Left forelimb (tissue), 1 donor: ENCODE data around the gene CHRNA3.
"Not testable (repeated sequence)": the region's sequence is repeated elsewhere in the genome, so short reads cannot be mapped to it uniquely, and the experiment has no call there.

Source experiments
- DNase-seq: peaks from one replicate; pipeline ENCODE4 v3.0.0-alpha.2; 2018; ENCODE audit warnings: low spot score

CHRNA3 gene

DNA sequence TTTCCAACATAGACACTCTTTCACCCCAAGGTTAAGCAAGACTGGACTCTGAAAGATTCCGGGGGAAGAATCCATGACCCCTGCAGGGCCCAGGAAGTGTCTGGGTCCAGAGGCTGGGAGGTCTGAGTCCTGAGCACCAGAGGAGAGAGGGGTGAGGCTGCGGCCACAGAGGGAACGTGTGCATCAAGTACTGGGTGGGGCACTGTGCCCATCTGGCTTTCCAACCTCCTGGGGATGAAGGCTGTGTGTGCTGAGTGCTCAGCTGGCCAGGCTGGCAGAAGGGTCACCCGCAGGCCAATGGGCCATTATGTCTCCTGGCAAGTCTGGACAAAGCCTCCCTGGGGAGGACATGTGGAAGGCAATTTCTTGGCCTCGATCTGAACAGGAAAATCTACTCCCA lies 3.3 kb downstream of the CHRNA3 start:
- no peak for DNase-seq

DNA sequence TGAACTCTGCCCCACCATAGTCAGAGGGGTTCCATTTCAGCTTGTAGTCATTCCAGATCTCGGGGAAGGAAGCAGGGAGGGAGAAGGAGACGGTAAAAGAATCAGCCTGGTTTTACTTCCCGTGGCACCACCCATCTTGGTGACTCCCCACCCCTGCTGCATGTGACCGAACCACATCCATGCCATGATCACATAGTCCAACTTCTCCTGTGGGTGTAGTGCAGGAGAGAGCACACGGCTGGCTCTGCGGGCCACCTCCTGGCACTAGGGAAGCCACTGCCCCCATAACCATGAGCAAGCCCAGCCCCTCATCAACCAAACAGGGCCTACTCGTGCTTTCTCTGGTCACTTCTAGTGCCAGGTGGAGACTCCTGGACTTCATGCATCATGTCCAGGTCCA lies 3.7 kb downstream of the CHRNA3 start:
- DNase-seq = no peak

DNA sequence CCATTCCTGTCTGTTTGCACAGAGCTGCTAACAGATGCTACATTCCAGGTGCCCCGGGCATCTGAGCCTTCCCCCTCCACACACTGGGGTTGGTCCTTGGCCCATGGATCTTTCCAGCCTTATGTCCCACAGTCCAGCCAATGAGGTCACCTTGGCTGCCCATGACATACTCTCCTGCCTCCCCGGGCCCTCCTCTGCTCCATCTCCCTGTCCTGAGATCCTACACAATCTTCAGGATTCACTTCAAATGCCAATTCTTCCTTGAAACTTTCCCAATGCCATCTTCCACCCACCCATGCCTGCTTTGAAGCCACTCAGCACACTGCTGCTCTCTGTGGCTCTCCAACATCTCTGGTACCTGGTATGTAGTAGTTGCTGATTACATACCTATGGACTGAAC lies 4.3 kb downstream of the CHRNA3 start:
- DNase-seq = no peak

DNA sequence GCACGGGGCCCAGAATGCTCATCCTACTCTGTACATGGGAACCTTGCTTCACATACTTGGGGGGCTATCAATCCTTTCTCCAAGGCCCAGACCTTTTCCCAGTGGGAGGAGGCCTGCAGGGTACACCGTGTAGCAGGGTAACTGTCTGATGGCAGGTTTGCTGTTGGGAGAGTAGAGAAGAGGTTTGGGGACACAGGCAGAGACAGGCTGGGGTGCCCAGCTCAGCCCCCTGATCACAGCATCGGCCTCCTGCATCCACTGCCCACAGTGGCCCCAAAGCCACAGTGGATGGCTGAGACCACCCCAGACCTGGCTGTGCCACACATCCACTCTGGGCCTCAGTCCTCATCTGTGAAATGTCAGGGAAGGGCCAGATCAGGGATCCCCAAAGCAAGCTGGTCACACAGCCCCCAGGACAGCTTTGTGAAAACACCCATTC lies 5.6 kb downstream of the CHRNA3 start:
- no peak for DNase-seq

DNA sequence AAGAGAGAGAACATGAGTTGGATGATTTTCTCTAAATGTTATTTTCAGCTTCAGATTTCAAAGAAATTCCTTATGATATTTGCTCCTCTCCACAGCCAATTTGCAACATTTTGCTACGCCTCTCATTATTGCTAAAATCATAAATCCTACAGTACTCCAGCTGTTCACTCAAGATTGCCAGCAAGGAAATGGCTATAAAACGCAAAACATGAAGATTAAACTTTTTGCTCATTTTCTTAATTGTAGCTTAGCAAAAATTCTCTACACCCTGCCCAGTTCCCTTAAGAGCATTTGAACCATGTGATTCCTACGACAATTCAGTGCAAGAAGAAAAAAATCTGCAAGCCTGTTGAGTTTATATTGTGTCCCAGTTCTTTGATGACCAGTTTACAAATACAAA lies 6.8 kb downstream of the CHRNA3 start:
- no peak for DNase-seq

DNA sequence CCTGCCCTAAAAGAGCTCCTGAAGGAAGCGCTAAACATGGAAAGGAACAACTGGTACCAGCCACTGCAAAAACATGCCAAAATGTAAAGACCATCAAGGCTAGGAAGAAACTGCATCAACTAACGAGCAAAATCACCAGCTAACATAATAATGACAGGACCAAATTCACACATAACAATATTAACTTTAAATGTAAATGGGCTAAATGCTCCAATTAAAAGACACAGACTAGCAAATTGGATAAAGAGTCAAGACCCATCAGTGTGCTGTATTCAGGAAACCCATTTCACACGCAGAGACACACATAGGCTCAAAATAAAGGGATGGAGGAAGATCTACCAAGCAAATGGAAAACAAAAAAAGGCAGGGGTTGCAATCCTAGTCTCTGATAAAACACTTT lies 11.2 kb downstream of the CHRNA3 start:
- DNase-seq = not testable (repeated sequence)

DNA sequence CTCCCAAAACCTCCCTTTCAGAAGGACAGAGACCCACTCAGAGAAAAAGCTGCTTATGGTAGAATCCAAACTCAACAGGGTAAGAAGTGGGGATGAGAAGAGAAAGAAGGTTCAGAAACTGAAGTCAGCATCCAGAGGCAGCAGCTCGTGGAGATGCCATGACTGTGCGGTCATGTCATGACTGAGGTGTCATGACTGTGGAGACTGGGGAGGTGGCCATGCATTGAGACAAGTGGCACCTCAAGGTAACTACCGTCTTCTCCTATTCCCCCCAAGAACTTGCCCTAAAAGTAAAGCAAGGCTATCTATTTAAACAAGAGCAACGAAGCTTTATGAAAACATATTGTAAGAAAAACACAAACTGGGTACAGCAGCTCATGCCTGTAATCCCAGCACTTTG lies 15.1 kb downstream of the CHRNA3 start:
- DNase-seq = no peak

DNA sequence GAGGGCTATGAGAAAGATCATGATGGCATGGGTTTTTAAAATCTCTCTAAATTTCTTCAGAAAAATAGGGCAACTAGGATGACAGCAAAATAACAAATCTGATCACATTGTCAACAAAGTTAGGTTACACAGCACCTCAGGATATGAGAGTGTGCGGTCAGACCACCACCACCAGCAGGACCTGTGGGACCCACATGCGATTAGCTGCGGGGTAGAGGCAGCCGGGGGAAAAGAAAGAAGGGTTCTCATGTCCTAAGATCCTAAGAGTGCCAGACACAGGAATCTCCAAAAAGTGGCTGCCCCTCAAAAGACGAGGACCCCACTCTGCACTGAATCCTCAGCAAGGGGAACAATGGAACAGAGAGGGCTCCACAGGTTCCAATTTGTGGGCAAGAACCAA lies 15.6 kb downstream of the CHRNA3 start:
- no peak for DNase-seq

DNA sequence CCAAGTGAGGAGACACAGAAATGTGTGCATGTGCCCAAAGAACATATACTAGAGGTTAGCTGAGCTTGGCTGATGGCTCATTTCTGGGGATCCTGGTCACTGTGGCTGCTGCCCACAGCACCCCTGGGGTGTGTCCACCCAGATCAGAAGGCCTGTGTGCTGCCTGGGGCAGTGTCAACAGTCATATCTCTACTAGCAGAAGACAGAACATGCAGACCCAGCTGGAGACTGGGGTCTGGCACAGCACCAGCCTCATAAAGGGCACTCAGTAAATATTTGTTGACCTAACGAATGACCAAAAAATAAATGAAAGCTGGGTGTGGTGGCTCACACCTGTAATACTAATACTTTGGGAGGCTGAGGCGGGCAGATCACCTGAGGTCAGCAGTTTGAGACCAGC lies 16.4 kb downstream of the CHRNA3 start:
- DNase-seq = no peak

DNA sequence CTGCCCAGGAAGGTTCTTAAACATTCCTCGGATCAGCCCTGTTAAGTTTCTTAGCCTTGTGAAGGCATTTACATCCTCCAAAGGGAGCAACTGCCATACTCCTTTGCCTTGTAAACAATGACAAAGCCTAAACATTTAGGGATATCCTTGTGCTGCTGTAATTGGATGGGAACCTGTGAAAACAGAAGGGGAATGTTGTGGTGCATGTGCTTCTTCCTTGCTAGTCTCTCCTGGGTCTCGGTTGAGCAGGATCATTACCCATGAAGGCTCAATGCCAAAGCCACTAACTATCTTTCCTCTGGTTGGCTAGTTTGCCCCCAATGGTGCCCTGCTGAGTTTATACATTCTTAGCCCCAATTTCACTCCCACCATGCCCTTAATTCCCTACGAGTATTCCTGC lies 17.3 kb downstream of the CHRNA3 start:
- DNase-seq = no peak

DNA sequence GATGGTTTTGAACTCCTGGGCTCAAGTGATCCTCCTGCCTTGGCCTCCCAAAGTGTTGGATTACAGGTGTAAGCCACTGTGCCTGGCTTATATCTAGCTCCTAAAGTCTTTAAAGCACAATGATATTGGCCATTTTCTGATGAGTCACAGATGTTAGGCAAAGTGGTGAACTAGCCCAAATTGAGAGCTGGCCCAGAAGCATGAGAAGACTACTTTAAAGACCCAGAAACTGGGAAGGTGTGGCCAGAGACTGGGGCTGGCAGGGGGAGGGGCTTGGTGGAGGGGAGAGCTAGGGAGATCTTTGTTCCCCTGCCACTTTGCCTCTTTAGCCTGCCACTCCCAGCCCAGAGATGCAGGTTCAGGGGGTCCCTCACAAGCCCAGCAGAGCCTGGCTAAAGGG lies 21.6 kb downstream of the CHRNA3 start:
- DNase-seq = no peak

DNA sequence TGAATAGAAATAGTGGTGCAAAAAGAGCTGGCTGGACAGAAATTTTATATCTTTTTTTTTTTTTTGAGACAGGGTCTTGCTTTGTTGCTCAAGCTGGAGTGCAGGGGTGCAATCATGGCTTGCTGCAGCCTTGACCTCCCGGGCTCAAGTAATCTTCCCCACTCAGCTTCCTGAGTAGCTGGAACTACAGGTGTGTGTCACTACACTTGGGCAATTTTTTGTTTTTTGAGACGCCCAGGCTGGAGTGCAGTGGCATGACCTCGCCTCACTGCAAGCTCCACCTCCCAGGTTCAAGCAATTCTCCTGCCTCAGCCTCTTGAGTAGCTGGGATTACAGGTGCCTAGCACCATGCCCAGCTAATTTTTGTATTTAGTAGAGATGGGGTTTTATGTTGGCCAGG lies 22.4 kb downstream of the CHRNA3 start:
- DNase-seq = no peak

DNA sequence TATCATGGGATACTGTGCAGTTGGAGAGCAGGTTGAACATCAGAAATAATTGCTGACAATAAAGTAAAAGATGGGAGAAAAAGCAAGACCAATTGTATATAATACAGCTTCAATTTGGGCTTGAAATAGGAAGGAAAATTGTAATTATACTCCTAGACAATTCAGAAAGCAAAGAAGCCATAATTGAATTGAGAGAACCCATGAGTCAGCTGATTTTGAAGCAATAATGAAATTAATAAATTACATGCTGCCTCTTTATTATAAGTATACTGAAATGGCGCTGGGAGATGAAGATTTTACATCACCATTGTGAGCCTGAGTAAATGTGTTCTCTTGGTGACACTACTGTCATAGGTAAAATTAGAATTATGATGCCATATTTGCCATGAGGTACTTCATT lies 23.2 kb downstream of the CHRNA3 start:
- DNase-seq = no peak

DNA sequence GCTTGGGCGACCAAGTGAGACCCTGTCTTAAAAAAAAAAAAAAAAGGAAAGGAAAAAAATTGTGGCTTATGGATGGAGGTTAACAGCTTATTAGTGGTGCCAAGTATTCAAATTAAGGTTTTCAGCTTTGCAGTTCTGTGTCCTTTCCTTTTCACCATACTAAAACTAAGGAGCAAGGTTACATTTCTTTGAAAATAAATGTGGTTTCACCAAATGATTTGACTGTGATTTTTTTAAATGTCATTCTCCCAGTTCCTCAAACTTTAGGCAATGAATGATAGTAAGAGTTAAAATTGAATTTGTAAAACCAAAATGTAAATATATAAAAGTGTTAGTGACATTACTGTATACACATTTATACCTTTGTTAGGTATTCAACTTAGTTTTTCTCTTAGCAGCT lies 45.9 kb downstream of the CHRNA3 start:
- no peak for DNase-seq

DNA sequence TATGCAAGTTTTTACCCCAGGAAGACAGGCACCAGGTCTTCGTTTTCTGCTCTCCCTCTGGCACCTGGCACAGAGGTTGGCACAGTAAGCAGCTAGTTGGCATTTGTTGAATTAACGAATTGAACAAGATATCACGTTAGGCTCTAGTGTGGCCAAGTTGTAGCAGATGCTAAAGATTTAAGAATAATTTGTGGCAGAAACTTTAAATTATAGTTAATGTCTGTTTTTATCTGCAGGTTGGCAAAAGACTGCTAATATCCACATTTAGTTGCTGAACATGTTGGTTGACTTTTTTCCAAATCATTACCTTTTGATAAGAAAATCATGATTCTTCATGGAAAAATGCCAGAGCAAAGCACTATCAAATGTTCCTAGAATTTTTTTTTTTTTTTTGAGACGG lies 47.4 kb downstream of the CHRNA3 start:
- DNase-seq = no peak

DNA sequence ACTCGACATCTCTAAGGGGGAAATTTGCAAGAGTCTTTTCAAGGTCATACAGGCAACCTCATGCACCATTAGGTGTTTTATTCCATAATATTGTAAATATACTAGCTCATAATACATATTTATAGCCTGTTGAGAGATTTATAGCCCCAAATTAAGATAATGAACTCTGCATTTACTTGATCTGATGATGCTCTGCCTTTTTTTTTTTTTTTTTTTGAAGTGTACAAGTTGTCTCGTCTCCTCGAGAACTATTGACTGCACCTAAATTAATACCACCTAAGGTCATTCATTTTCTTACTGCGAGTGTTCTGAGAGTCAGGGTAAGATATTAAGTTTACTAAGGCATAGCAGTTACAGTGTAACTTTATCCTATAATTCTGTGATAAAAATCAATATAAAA lies 49.4 kb downstream of the CHRNA3 start:
- DNase-seq = no peak

DNA sequence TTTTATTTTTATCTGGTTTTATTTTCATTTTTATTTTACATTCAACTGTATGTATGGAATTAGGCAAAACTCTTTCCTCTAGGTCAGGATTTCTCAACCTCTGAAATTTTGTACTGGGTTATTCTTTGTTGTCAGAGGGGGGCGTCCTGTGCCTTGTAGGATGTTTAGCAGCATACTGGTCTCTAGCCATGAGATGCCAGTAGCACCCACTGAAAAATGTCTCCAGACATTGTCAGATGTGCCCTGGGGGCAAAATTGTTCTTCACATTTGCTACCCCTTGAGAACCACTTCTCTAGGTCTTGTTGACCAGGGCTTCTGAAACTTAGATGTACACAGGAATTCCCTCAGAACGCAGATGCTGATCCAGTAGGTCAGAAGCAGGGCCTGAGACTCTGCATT lies 50.1 kb downstream of the CHRNA3 start:
- no peak for DNase-seq

DNA sequence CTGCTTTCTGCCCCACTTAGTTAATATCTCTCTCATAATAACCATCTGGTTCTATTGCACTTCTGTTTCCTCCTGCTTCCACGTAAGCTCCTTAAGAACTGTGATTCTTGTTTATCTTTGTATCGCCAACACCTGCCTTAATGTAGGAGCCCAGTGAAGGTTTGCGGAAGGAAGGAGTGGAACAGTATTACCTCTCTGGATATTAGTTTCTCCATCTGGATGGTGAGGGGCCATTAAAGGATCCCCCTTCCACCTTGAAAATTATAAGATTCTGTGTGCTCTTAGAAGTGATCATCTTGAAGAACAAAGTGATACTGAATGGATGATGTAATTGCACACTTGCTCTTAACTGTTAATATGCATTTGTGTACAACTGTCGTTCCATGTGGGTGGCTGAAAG lies 53.3 kb downstream of the CHRNA3 start:
- DNase-seq = no peak

DNA sequence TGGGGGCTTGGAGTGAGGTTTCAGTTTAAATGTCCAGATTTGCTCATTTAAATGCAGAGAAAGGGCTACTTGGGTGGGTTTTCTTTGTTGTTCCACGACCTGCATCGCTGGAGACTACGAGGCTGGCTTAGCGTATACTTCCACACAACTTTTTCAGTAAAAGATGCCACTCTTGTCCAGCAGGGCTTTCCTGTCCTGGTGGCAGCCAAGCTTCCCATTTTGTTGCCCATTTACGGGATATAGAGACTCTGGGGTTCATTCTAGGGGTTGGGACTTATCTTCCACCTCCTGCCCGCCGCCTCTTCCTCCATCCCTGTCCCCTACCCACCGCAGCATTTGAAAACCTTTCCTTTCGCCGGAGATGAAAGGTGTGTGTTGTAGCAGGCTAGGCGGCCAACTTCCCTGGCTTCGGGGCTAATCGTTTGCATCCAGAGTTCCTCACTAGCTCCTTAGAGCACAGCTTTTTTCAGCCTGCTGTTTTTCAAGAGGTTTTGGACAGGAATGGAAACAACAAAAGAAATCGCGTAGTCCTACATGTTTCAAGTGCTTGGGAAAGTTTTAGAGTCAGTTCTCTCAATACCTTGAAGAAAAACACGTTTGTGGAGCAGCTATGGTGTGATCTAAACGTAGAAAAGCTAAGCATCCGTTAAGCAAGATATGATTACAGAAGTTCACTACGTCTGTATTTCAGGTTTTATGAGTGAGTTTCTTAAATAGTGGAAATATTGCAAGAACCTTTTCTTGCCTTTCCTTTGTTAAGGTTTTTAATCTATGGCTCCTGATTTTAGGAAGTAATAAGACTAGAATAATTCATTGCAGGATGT lies 54.6 kb downstream of the CHRNA3 start:
- DNase-seq = no peak

DNA sequence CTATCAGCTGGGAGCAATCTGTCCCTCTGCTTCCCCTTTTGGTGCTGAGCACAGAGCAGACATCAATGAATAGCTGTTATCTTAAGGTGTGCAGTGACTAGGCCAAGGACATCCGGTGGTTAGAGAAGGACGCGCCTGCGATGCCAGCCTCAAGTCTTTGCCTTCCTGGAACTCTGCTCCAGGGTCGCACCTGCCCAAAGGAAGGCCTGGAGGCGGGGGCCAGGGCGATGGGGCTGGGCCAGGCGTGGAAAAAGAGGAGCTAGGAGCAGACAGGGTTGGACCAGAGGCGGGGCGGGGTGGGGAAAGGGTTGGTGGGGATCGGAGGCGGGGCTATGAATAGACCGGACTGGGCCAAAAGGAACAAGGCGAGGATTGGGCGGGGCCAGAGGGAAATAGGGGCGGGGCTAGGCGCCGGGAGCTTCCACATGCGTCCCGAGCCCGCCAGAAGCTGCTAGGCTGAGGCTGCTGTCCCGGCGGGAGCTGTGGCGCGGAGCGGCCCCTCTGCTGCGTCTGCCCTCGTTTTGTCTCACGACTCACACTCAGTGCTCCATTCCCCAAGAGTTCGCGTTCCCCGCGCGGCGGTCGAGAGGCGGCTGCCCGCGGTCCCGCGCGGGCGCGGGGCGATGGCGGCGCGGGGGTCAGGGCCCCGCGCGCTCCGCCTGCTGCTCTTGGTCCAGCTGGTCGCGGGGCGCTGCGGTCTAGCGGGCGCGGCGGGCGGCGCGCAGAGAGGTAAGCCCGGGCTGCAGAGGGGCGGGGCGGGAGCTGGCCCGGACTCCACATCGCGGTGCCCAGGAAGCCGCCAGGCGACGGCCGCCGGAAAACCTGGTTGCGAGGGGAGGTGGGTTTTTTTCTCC lies 55.5 kb downstream of the CHRNA3 start, which contains the start of gene CHRNA5:
TSS of gene CHRNA5 (plus strand) at position 424 of the 854 bp plus-strand sequence. CDS start at position 624, 200 bp downstream.
- DNase-seq = peak; percentile 87

DNA sequence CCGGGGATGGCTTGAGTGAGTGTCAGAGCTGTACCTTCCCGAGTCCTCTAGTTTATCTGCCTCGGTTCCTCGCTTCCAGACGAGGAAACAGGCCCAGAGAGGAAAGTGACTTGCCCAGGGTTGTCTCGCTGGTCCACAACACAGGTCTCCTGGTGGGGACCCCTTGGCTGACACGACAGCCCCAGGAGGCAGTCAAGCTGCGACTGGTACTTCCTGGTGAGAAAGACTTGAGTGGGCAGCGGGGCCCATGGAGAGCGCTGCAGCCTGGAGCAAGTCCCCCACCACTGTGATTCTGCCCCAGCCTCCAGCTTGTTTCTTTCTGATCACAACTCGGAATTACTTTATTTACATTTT lies 56.1 kb downstream of the CHRNA3 start:
- DNase-seq = no peak

DNA sequence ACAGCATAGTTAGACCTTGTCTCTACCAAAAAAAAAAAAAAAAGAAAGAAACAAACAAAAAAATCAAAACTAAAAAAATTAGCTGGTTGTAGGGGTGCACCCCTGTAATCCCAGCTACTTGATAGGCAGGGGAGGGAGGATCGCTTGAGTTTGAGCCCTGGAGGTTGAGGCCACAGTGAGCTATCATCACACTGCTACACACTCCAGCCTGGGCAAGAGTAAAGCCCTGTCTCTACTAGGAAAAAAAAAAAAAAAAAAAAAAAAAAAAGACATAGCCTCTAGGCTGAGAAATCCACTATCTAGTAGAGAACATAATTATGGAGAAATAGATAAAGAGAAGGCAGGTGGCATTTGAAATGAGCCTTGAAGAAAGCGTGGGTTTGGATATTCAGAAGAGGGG lies 57.7 kb downstream of the CHRNA3 start:
- no peak for DNase-seq

DNA sequence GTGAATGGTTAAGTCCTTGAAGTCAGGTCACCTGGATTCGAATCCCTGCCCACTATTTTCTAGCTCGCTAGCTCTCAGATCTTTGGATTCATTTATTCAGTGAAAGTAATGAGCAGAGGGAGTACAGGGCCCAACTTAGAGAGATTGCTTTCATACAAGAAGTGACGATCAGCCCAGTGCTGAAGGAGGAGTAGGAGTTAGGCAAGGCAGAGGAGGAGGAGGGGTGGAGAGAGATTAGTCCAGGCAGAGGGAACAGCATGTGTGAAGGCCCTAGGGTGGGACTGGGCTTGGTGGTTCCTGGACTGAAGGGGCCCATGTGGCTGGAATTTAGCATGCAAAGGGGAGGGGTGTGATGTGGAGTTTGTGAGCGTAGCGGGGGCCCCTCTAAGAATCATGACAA lies 59.3 kb downstream of the CHRNA3 start:
- DNase-seq = no peak
